Subcutaneous adipose tissue (tissue), 4 donors: ENCODE results near the gene TGFBR3. TPM values are rescaled to one million over a fixed set of nuclear protein-coding genes. Genes with fewer than 3 reads are reported as not detected.

Experiments
- CTCF ChIP-seq: fragments of 450-650 bp; IDR thresholded peaks from one replicate; pipeline ENCODE4 v1.5.1; 2016; ENCODE audit warnings: low read depth, mild to moderate bottlenecking, control low read depth, antibody characterized with exemption, moderate library complexity
- total RNA-seq, 4 donors: library from RNA; depleted of rRNA; stranded (reverse); fragments of >200 nt; gene quantifications; one replicate each; pipeline ENCODE4 v1.1.0, GENCODE V29; 2016

TGFBR3 gene
- total RNA-seq, 4 donors from 2014 or later: 206 to 374 (median 284) TPM

- TF ChIP-seq CTCF: no peak
Observed at GRCh38 chr1:91833946-91834345, 52.0 kb downstream of the TGFBR3 start.

GRCh38 chr1:91831132-91831930 lies 54.6 kb downstream of the TGFBR3 start:
- TF ChIP-seq CTCF: no peak

- TF ChIP-seq CTCF: no peak
Observed at GRCh38 chr1:91830242-91831131, 55.5 kb downstream of the TGFBR3 start.

GRCh38 chr1:91829293-91830153 lies 56.4 kb downstream of the TGFBR3 start:
- TF ChIP-seq CTCF: no peak

- TF ChIP-seq CTCF: no peak
Observed at GRCh38 chr1:91828583-91829281, 57.2 kb downstream of the TGFBR3 start.

- TF ChIP-seq CTCF: no peak
Observed at GRCh38 chr1:91827459-91828321, 58.3 kb downstream of the TGFBR3 start.
